Fibroblast of lung (primary cell): ENCODE data around the gene LTBP1. TPM values are rescaled to one million over a fixed set of nuclear protein-coding genes. Genes with fewer than 3 reads are reported as not detected.

ENCODE experiments used
- DNase-seq, 2 donors: peaks; one replicate each; pipeline versions ENCODE4 v3.0.0 to v3.0.0-alpha.2; 2010; ENCODE audit warnings: low read depth in 2 of 2
- H2AFZ ChIP-seq: 2 replicates; pipeline ENCODE4 v1.5.1; 2012; ENCODE audit warnings: low read length, control low read depth, inconsistent platforms
- H3K27ac ChIP-seq: 2 replicates; pipeline ENCODE4 v1.5.1; 2011; ENCODE audit warnings: low read length, control low read depth; ENCODE audit not compliant: insufficient read depth
- H3K27me3 ChIP-seq: 2 replicates; pipeline ENCODE4 v1.5.1; 2011; ENCODE audit warnings: mild to moderate bottlenecking, low read length; ENCODE audit not compliant: control insufficient read depth, insufficient read depth
- H3K36me3 ChIP-seq: 2 replicates; pipeline ENCODE4 v1.5.1; 2011; ENCODE audit warnings: low read length; ENCODE audit not compliant: control insufficient read depth, insufficient read depth
- H3K4me1 ChIP-seq: 2 replicates; pipeline ENCODE4 v1.5.1; 2011; ENCODE audit warnings: low read length; ENCODE audit not compliant: control insufficient read depth, insufficient read depth; ENCODE audit errors: extremely low read depth
- H3K4me2 ChIP-seq: 2 replicates; pipeline ENCODE4 v1.5.1; 2011; ENCODE audit warnings: low read length, control low read depth; ENCODE audit not compliant: insufficient read depth; ENCODE audit errors: extremely low read depth
- H3K4me3 ChIP-seq, 4 experiments: fragments of 200-600 bp in 1 of 4; sonication (generic) in 1 of 4; replicated peaks in 1 of 4; 2 replicates each; pipeline ENCODE4 v1.5.1; 2011 to 2016; ENCODE audit warnings: low read length in 4 of 4, low read depth in 3 of 4, mild to moderate bottlenecking in 3 of 4, control low read depth in 2 of 4, inconsistent platforms in 1 of 4, mixed read lengths in 1 of 4; ENCODE audit not compliant: insufficient read depth in 1 of 4; ENCODE audit errors: control extremely low read depth in 1 of 4
- H3K79me2 ChIP-seq: 2 replicates; pipeline ENCODE4 v1.5.1; 2012; ENCODE audit warnings: mild to moderate bottlenecking, low read length, inconsistent platforms; ENCODE audit not compliant: control insufficient read depth, insufficient read depth
- H3K9ac ChIP-seq: 2 replicates; pipeline ENCODE4 v1.5.1; 2011; ENCODE audit warnings: mild to moderate bottlenecking, low read length, control low read depth; ENCODE audit not compliant: insufficient read depth
- H3K9me3 ChIP-seq: 2 replicates; pipeline ENCODE4 v1.5.1; 2012; ENCODE audit warnings: low read depth, low read length; ENCODE audit not compliant: control insufficient read depth, insufficient read depth
- H4K20me1 ChIP-seq: 2 replicates; pipeline ENCODE4 v1.5.1; 2011; ENCODE audit warnings: low read length; ENCODE audit not compliant: control insufficient read depth, insufficient read depth; ENCODE audit errors: extremely low read depth
- CTCF ChIP-seq, 2 donors: IDR thresholded peaks in 1 of 2; conservative IDR thresholded peaks in 1 of 2; 1 replicate in 1 of 2; 2 replicates in 1 of 2; pipeline ENCODE4 v1.5.1; 2011 to 2012; ENCODE audit warnings: low read length in 2 of 2, control low read depth in 1 of 2, inconsistent platforms in 1 of 2, low read depth in 1 of 2, mild to moderate bottlenecking in 1 of 2
- EZH2 ChIP-seq: IDR thresholded peaks from 2 replicates; pipeline ENCODE4 v1.5.1; 2012; ENCODE audit warnings: low read length, control low read depth, mild to moderate bottlenecking; ENCODE audit errors: missing control alignments
- polyA plus RNA-seq, 2 donors: library from polyadenylated mRNA; depleted of rRNA in 1 of 2; stranded (reverse) in 1 of 2; unstranded in 1 of 2; fragments of >200 nt; gene quantifications; 2 replicates each; pipeline ENCODE4 v1.2.1, GENCODE V29; 2011 to 2012; ENCODE audit warnings: missing spikeins in 1 of 2
- total RNA-seq: library from RNA; depleted of rRNA; stranded (reverse); fragments of >200 nt; gene quantifications from 2 replicates; pipeline ENCODE4 v1.2.1, GENCODE V29; 2014

The LTBP1 gene
- total and polyA plus RNA-seq, 2 donors (not counting 1 experiment from before 2014, with no cell fraction given), result 254 to 324 TPM

GRCh38 chr2:33391529-33392255, 444.9 kb downstream of the LTBP1 start:
- H4K20me1 ChIP-seq, result no peaks in the 10 kb centered on the region
- no peak overlapping the region for H3K4me2 ChIP-seq
- H3K9me3 ChIP-seq, result no peaks in the 10 kb centered on the region
- H3K4me3 ChIP-seq, result no peak overlapping the region
- no peaks in the 10 kb centered on the region for H3K27me3 ChIP-seq
- no peaks in the 10 kb centered on the region for H3K36me3 ChIP-seq
- no peaks in the 10 kb centered on the region for H3K79me2 ChIP-seq
- peak in 1 of 2 donors; percentile 73 for DNase-seq
- no peaks in the 10 kb centered on the region for H3K4me1 ChIP-seq
- no peak overlapping the region for H3K9ac ChIP-seq
- H3K27ac ChIP-seq, result no peak overlapping the region
- TF ChIP-seq EZH2 (no peak), CTCF (conservative IDR thresholded peaks at IDR 0.05 in 1 of 2, IDR thresholded peaks at IDR 0.05 in 1 of 2; ENCODE audit: low read depth in 1 of 2, low read length in 2 of 2) (no peak)
- no peak overlapping the region for H2AFZ ChIP-seq

GRCh38 chr2:33392366-33392765, 445.6 kb downstream of the LTBP1 start:
- H3K27ac ChIP-seq, result no peak overlapping the region
- H2AFZ ChIP-seq, result no peak overlapping the region
- H3K79me2 ChIP-seq, result no peaks in the 10 kb centered on the region
- no peak for DNase-seq
- H3K9me3 ChIP-seq, result no peaks in the 10 kb centered on the region
- H3K9ac ChIP-seq, result no peak overlapping the region
- H3K27me3 ChIP-seq, result no peaks in the 10 kb centered on the region
- no peaks in the 10 kb centered on the region for H3K36me3 ChIP-seq
- H4K20me1 ChIP-seq, result no peaks in the 10 kb centered on the region
- TF ChIP-seq CTCF (conservative IDR thresholded peaks at IDR 0.05 in 1 of 2, IDR thresholded peaks at IDR 0.05 in 1 of 2; ENCODE audit: low read depth in 1 of 2, low read length in 2 of 2), result no peak
- TF ChIP-seq EZH2, result no peak
- no peak overlapping the region for H3K4me3 ChIP-seq
- no peak overlapping the region for H3K4me2 ChIP-seq
- H3K4me1 ChIP-seq, result no peaks in the 10 kb centered on the region

GRCh38 chr2:33395034-33395433, 448.3 kb downstream of the LTBP1 start:
- Histone ChIP-seq H3K9me3 (no peaks in the 10 kb centered on the region), H4K20me1 (no peaks in the 10 kb centered on the region), H3K27me3 (no peaks in the 10 kb centered on the region), H3K4me1 (no peaks in the 10 kb centered on the region), H3K9ac (no peak overlapping the region), H3K36me3 (peaks cover 7% of the 10 kb centered on the region), H3K79me2 (no peaks in the 10 kb centered on the region), H3K4me2 (no peak overlapping the region), H3K4me3 (no peak overlapping the region), H3K27ac (no peak overlapping the region), H2AFZ (no peak overlapping the region)
- DNase-seq, result no peak
- no peak for TF ChIP-seq EZH2
- no peak for TF ChIP-seq CTCF (conservative IDR thresholded peaks at IDR 0.05 in 1 of 2, IDR thresholded peaks at IDR 0.05 in 1 of 2; ENCODE audit: low read depth in 1 of 2, low read length in 2 of 2)
